GM13976 (cell line): ENCODE results near the gene GPR83.
"Not testable (repeated sequence)": the region's sequence is repeated elsewhere in the genome, so short reads cannot be mapped to it uniquely, and the experiment has no call there.

Experiments
- DNase-seq: peaks from one replicate; pipeline ENCODE4 v3.0.0; 2012; ENCODE audit warnings: low spot score
- CTCF ChIP-seq: IDR thresholded peaks from 2 replicates; pipeline ENCODE4 v1.5.1; 2012; ENCODE audit warnings: borderline replicate concordance, mild to moderate bottlenecking; ENCODE audit not compliant: insufficient read depth; ENCODE audit errors: extremely low read depth, missing control alignments, control extremely low read depth
- in situ Hi-C: fragments of 300-500 bp; cut with MboI; formaldehyde crosslinking; loops from one replicate; pipeline ENCODE4 v1.12.0; 2022; ENCODE audit warnings: low sequenced_read_pairs, mixed read lengths, inconsistent platforms; ENCODE audit not compliant: unreplicated experiment

The GPR83 gene

GRCh38 chr11:94396282-94396681, 4.9 kb downstream of the GPR83 start:
- no peak for TF ChIP-seq CTCF
- in situ Hi-C loops = no loop called here
- no peak for DNase-seq

- DNase-seq, in situ Hi-C loops: not testable (repeated sequence)
Measured at GRCh38 chr11:94391937-94392336, 9.3 kb downstream of the GPR83 start.

- in situ Hi-C loops = no loop called here
- no peak for TF ChIP-seq CTCF
- DNase-seq = no peak
Measured at GRCh38 chr11:94379613-94380012, 21.6 kb downstream of the GPR83 start.

- DNase-seq = no peak
- no peak for TF ChIP-seq CTCF
- in situ Hi-C loops = no loop called here
Measured at GRCh38 chr11:94376841-94377240, 24.4 kb downstream of the GPR83 start.

- in situ Hi-C loops, DNase-seq: not testable (repeated sequence)
Measured at GRCh38 chr11:94370576-94370975, 30.6 kb downstream of the GPR83 start.

GRCh38 chr11:94350850-94351563, 50.2 kb downstream of the GPR83 start:
- in situ Hi-C loops = not testable (repeated sequence)

GRCh38 chr11:94346311-94346710, 54.9 kb downstream of the GPR83 start:
- DNase-seq, in situ Hi-C loops: not testable (repeated sequence)

More at GRCh38 chr11:94350850-94351563, 50.2 kb downstream of the GPR83 start:
- DNase-seq = not testable (repeated sequence)

- TF ChIP-seq CTCF = no peak
- no peak for DNase-seq
- in situ Hi-C loops = no loop called here
Measured at GRCh38 chr11:94343495-94343894, 57.7 kb downstream of the GPR83 start.

GRCh38 chr11:94342250-94342649, 59.0 kb downstream of the GPR83 start:
- no peak for DNase-seq
- TF ChIP-seq CTCF = no peak
- in situ Hi-C loops = no loop called here
